ENCODE results near the gene SYCP1. TPM values are rescaled to one million over a fixed set of nuclear protein-coding genes. Genes with fewer than 3 reads are reported as not detected.
"Not testable (repeated sequence)": the region's sequence is repeated elsewhere in the genome, so short reads cannot be mapped to it uniquely, and the experiment has no call there.

The SYCP1 gene
- total RNA-seq, 1 donor from 2014 or later, result not detected

- no peak overlapping the region for H3K4me3 ChIP-seq (ENCODE audit: low read depth, low read length)
- no peak for FAIRE-seq
- no peaks in the 10 kb centered on the region for H3K36me3 ChIP-seq (ENCODE audit: control insufficient read depth, insufficient read depth, low read length)
- no peak for TF ChIP-seq CTCF (IDR thresholded peaks at IDR 0.05; ENCODE audit: insufficient read depth, low read length, severe bottlenecking)
- no peak for DNase-seq (ENCODE audit: low read depth)
- H3K27me3 ChIP-seq (ENCODE audit: control insufficient read depth, insufficient read depth, low read length), result no peaks in the 10 kb centered on the region
Observed at GRCh38 chr1:115012434-115012833, 157.8 kb downstream of the SYCP1 start.

GRCh38 chr1:115013792-115014191 is 159.1 kb downstream of the SYCP1 start:
- no peak for DNase-seq (ENCODE audit: low read depth)
- FAIRE-seq, result no peak
- H3K27me3 ChIP-seq (ENCODE audit: control insufficient read depth, insufficient read depth, low read length), result no peaks in the 10 kb centered on the region
- TF ChIP-seq CTCF (IDR thresholded peaks at IDR 0.05; ENCODE audit: insufficient read depth, low read length, severe bottlenecking), result no peak
- no peak overlapping the region for H3K4me3 ChIP-seq (ENCODE audit: low read depth, low read length)
- no peaks in the 10 kb centered on the region for H3K36me3 ChIP-seq (ENCODE audit: control insufficient read depth, insufficient read depth, low read length)

- H3K36me3 ChIP-seq (ENCODE audit: control insufficient read depth, insufficient read depth, low read length); H3K4me3 ChIP-seq (ENCODE audit: low read depth, low read length); H3K27me3 ChIP-seq (ENCODE audit: control insufficient read depth, insufficient read depth, low read length); FAIRE-seq; DNase-seq (ENCODE audit: low read depth): not testable (repeated sequence)
Observed at GRCh38 chr1:115019549-115019948, 164.9 kb downstream of the SYCP1 start.

GRCh38 chr1:115021145-115021544 is 166.5 kb downstream of the SYCP1 start:
- no peaks in the 10 kb centered on the region for H3K27me3 ChIP-seq (ENCODE audit: control insufficient read depth, insufficient read depth, low read length)
- FAIRE-seq (no peak), DNase-seq (ENCODE audit: low read depth) (no peak)
- H3K4me3 ChIP-seq (ENCODE audit: low read depth, low read length), result no peak overlapping the region
- no peak for TF ChIP-seq CTCF (IDR thresholded peaks at IDR 0.05; ENCODE audit: insufficient read depth, low read length, severe bottlenecking)
- no peaks in the 10 kb centered on the region for H3K36me3 ChIP-seq (ENCODE audit: control insufficient read depth, insufficient read depth, low read length)

- Histone ChIP-seq H3K27me3 (ENCODE audit: control insufficient read depth, insufficient read depth, low read length) (no peaks in the 10 kb centered on the region), H3K4me3 (ENCODE audit: low read depth, low read length) (no peak overlapping the region), H3K36me3 (ENCODE audit: control insufficient read depth, insufficient read depth, low read length) (no peaks in the 10 kb centered on the region)
- TF ChIP-seq CTCF (IDR thresholded peaks at IDR 0.05; ENCODE audit: insufficient read depth, low read length, severe bottlenecking), result no peak
- FAIRE-seq, result no peak
- no peak for DNase-seq (ENCODE audit: low read depth)
Observed at GRCh38 chr1:115023593-115023992, 168.9 kb downstream of the SYCP1 start.

GRCh38 chr1:115029526-115029925 is 174.9 kb downstream of the SYCP1 start, which contains the start of gene TSHB:
TSS of gene TSHB (plus strand) at chr1:115029826. CDS start at chr1:115033363, 3,537 bp downstream.
- TF ChIP-seq CTCF (IDR thresholded peaks at IDR 0.05; ENCODE audit: insufficient read depth, low read length, severe bottlenecking), result no peak
- no peaks in the 10 kb centered on the region for H3K27me3 ChIP-seq (ENCODE audit: control insufficient read depth, insufficient read depth, low read length)
- no peaks in the 10 kb centered on the region for H3K36me3 ChIP-seq (ENCODE audit: control insufficient read depth, insufficient read depth, low read length)
- DNase-seq (ENCODE audit: low read depth) (no peak), FAIRE-seq (no peak)
- no peak within 1 kb of the TSS for H3K4me3 ChIP-seq (ENCODE audit: low read depth, low read length)
